Measurements from ENCODE around the gene NTMT2.
A peak's percentile ranks its signal among the peaks of the same experiment; 100 is the strongest.

NTMT2 gene

GRCh38 chr1:170133766-170134495 lies 11.8 kb upstream of the NTMT2 start:
- Histone ChIP-seq H3K79me1 (ENCODE audit: low read length) (no peaks in the 10 kb centered on the region), H3K4ac (ENCODE audit: low read depth, low read length) (no peak overlapping the region), H2BK120ac (ENCODE audit: low read depth, low read length) (no peak overlapping the region), H3K9ac (ENCODE audit: low read length) (no peak overlapping the region), H2BK15ac (replicated peaks; ENCODE audit: low read depth) (no peak overlapping the region), H3K27me3 (ENCODE audit: insufficient read depth, low read length, poor library complexity) (no peaks in the 10 kb centered on the region), H3K36me3 (ENCODE audit: control insufficient read depth, insufficient read depth, low read length) (no peaks in the 10 kb centered on the region), H3K18ac (ENCODE audit: low read length) (no peak overlapping the region), H3K4me3 (ENCODE audit: low read length) (no peak overlapping the region), H3K79me2 (ENCODE audit: control insufficient read depth, insufficient read depth, low read length) (no peaks in the 10 kb centered on the region), H3K23ac (ENCODE audit: low read length) (no peak overlapping the region), H2BK5ac (ENCODE audit: low read length) (no peak overlapping the region), H3K4me1 (ENCODE audit: control insufficient read depth, low read depth, low read length) (no peaks in the 10 kb centered on the region), H4K8ac (ENCODE audit: low read depth, low read length) (no peak overlapping the region), H2AK5ac (ENCODE audit: low read length) (no peak overlapping the region), H4K5ac (ENCODE audit: low read length) (no peak overlapping the region), H3K4me2 (ENCODE audit: low read length) (no peak overlapping the region), H3K56ac (ENCODE audit: low read length) (no peak overlapping the region), H3K27ac (ENCODE audit: low read depth, low read length) (no peak overlapping the region)
- no CpG with 5 or more reads among the region's 2 CpGs for WGBS (ENCODE audit: extremely low coverage, insufficient coverage, low lambda C conversion rate)
- DNase-seq, result no peak

GRCh38 chr1:170134521-170134920 lies 11.2 kb upstream of the NTMT2 start:
- no peak for DNase-seq
- H3K27me3 ChIP-seq (ENCODE audit: insufficient read depth, low read length, poor library complexity), result no peaks in the 10 kb centered on the region
- no peak overlapping the region for H2BK120ac ChIP-seq (ENCODE audit: low read depth, low read length)
- H4K8ac ChIP-seq (ENCODE audit: low read depth, low read length), result no peak overlapping the region
- no peak overlapping the region for H2BK15ac ChIP-seq (replicated peaks; ENCODE audit: low read depth)
- no peak overlapping the region for H3K4me2 ChIP-seq (ENCODE audit: low read length)
- no peak overlapping the region for H3K18ac ChIP-seq (ENCODE audit: low read length)
- H3K4me1 ChIP-seq (ENCODE audit: control insufficient read depth, low read depth, low read length), result no peaks in the 10 kb centered on the region
- no peak overlapping the region for H3K4me3 ChIP-seq (ENCODE audit: low read length)
- H4K5ac ChIP-seq (ENCODE audit: low read length), result no peak overlapping the region
- no peak overlapping the region for H3K27ac ChIP-seq (ENCODE audit: low read depth, low read length)
- H3K56ac ChIP-seq (ENCODE audit: low read length), result no peak overlapping the region
- WGBS (ENCODE audit: extremely low coverage, insufficient coverage, low lambda C conversion rate), result no CpG with 5 or more reads among the region's 6 CpGs
- H2BK5ac ChIP-seq (ENCODE audit: low read length), result no peak overlapping the region
- H3K4ac ChIP-seq (ENCODE audit: low read depth, low read length), result no peak overlapping the region
- H3K9ac ChIP-seq (ENCODE audit: low read length), result no peak overlapping the region
- H2AK5ac ChIP-seq (ENCODE audit: low read length), result no peak overlapping the region
- H3K79me2 ChIP-seq (ENCODE audit: control insufficient read depth, insufficient read depth, low read length), result no peaks in the 10 kb centered on the region
- no peaks in the 10 kb centered on the region for H3K36me3 ChIP-seq (ENCODE audit: control insufficient read depth, insufficient read depth, low read length)
- no peaks in the 10 kb centered on the region for H3K79me1 ChIP-seq (ENCODE audit: low read length)
- H3K23ac ChIP-seq (ENCODE audit: low read length), result no peak overlapping the region

GRCh38 chr1:170140371-170140770 lies 5.4 kb upstream of the NTMT2 start:
- H3K18ac ChIP-seq (ENCODE audit: low read length), result no peak overlapping the region
- no peak for DNase-seq
- H3K27me3 ChIP-seq (ENCODE audit: insufficient read depth, low read length, poor library complexity), result no peaks in the 10 kb centered on the region
- no peak overlapping the region for H3K9ac ChIP-seq (ENCODE audit: low read length)
- H2BK15ac ChIP-seq (replicated peaks; ENCODE audit: low read depth), result no peak overlapping the region
- no peak overlapping the region for H3K56ac ChIP-seq (ENCODE audit: low read length)
- no peak overlapping the region for H3K27ac ChIP-seq (ENCODE audit: low read depth, low read length)
- no peak overlapping the region for H2AK5ac ChIP-seq (ENCODE audit: low read length)
- no CpG with 5 or more reads among the region's 2 CpGs for WGBS (ENCODE audit: extremely low coverage, insufficient coverage, low lambda C conversion rate)
- no peak overlapping the region for H3K4me2 ChIP-seq (ENCODE audit: low read length)
- H3K79me2 ChIP-seq (ENCODE audit: control insufficient read depth, insufficient read depth, low read length), result no peaks in the 10 kb centered on the region
- H3K4me3 ChIP-seq (ENCODE audit: low read length), result no peak overlapping the region
- no peak overlapping the region for H3K23ac ChIP-seq (ENCODE audit: low read length)
- H3K4ac ChIP-seq (ENCODE audit: low read depth, low read length), result no peak overlapping the region
- H4K5ac ChIP-seq (ENCODE audit: low read length), result no peak overlapping the region
- H2BK5ac ChIP-seq (ENCODE audit: low read length), result no peak overlapping the region
- H4K8ac ChIP-seq (ENCODE audit: low read depth, low read length), result no peak overlapping the region
- H3K4me1 ChIP-seq (ENCODE audit: control insufficient read depth, low read depth, low read length), result peaks cover 2% of the 10 kb centered on the region
- H2BK120ac ChIP-seq (ENCODE audit: low read depth, low read length), result no peak overlapping the region
- no peaks in the 10 kb centered on the region for H3K79me1 ChIP-seq (ENCODE audit: low read length)
- no peaks in the 10 kb centered on the region for H3K36me3 ChIP-seq (ENCODE audit: control insufficient read depth, insufficient read depth, low read length)

GRCh38 chr1:170145061-170145460 lies 698 bp upstream of the NTMT2 start:
- H3K4me2 ChIP-seq (ENCODE audit: low read length), result no peak overlapping the region
- H4K5ac ChIP-seq (ENCODE audit: low read length), result no peak overlapping the region
- H2BK120ac ChIP-seq (ENCODE audit: low read depth, low read length), result no peak overlapping the region
- no peak overlapping the region for H3K18ac ChIP-seq (ENCODE audit: low read length)
- peak; percentile 6 for DNase-seq
- no peak overlapping the region for H3K23ac ChIP-seq (ENCODE audit: low read length)
- H2BK5ac ChIP-seq (ENCODE audit: low read length), result no peak overlapping the region
- no peak overlapping the region for H4K8ac ChIP-seq (ENCODE audit: low read depth, low read length)
- no peak overlapping the region for H3K56ac ChIP-seq (ENCODE audit: low read length)
- no peaks in the 10 kb centered on the region for H3K36me3 ChIP-seq (ENCODE audit: control insufficient read depth, insufficient read depth, low read length)
- no peak overlapping the region for H3K9ac ChIP-seq (ENCODE audit: low read length)
- no CpG with 5 or more reads among the region's 3 CpGs for WGBS (ENCODE audit: extremely low coverage, insufficient coverage, low lambda C conversion rate)
- no peak overlapping the region for H2BK15ac ChIP-seq (replicated peaks; ENCODE audit: low read depth)
- H3K27me3 ChIP-seq (ENCODE audit: insufficient read depth, low read length, poor library complexity), result no peaks in the 10 kb centered on the region
- no peak overlapping the region for H3K4me3 ChIP-seq (ENCODE audit: low read length)
- no peaks in the 10 kb centered on the region for H3K79me1 ChIP-seq (ENCODE audit: low read length)
- no peak overlapping the region for H3K27ac ChIP-seq (ENCODE audit: low read depth, low read length)
- H3K79me2 ChIP-seq (ENCODE audit: control insufficient read depth, insufficient read depth, low read length), result no peaks in the 10 kb centered on the region
- no peak overlapping the region for H2AK5ac ChIP-seq (ENCODE audit: low read length)
- no peak overlapping the region for H3K4ac ChIP-seq (ENCODE audit: low read depth, low read length)
- peaks cover 4% of the 10 kb centered on the region for H3K4me1 ChIP-seq (ENCODE audit: control insufficient read depth, low read depth, low read length)

DNA sequence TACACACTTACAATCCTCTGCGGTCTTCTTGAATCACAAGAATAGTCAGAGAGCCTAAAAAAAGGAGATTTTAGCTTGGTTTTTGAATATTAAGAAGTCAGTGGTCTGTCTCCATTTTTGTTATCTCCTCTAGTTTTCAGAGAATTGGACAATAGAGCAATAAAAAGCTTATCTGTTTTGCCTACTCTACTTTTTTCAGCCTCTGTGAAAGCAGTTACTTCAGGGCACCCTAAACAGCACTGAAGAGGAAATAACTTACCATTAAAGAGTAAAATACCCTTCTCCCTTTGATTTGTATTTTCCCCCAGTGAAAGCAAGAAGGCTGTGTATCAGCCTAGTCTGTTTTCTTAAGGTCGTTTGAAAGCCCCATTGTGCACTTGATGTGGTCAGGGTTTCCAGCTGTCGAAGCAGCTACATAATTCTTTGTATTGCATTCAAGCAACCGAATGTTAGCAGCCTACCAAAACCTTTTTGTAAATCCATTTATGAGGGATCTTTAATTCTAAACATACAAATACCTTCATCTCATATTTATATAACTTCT lies 1.0 kb downstream of the NTMT2 start:
- Histone ChIP-seq H3K27me3 (ENCODE audit: insufficient read depth, low read length, poor library complexity) (no peaks in the 10 kb centered on the region), H4K8ac (ENCODE audit: low read depth, low read length) (no peak overlapping the region), H3K79me2 (ENCODE audit: control insufficient read depth, insufficient read depth, low read length) (no peaks in the 10 kb centered on the region), H2BK15ac (replicated peaks; ENCODE audit: low read depth) (no peak overlapping the region), H3K4me1 (ENCODE audit: control insufficient read depth, low read depth, low read length) (peaks cover 4% of the 10 kb centered on the region), H3K4me2 (ENCODE audit: low read length) (no peak overlapping the region), H3K9ac (ENCODE audit: low read length) (no peak overlapping the region), H3K4ac (ENCODE audit: low read depth, low read length) (no peak overlapping the region), H3K36me3 (ENCODE audit: control insufficient read depth, insufficient read depth, low read length) (no peaks in the 10 kb centered on the region), H3K23ac (ENCODE audit: low read length) (no peak overlapping the region), H3K27ac (ENCODE audit: low read depth, low read length) (no peak overlapping the region), H2BK120ac (ENCODE audit: low read depth, low read length) (no peak overlapping the region), H3K79me1 (ENCODE audit: low read length) (no peaks in the 10 kb centered on the region), H4K5ac (ENCODE audit: low read length) (no peak overlapping the region), H2BK5ac (ENCODE audit: low read length) (no peak overlapping the region), H3K18ac (ENCODE audit: low read length) (no peak overlapping the region), H2AK5ac (ENCODE audit: low read length) (no peak overlapping the region), H3K4me3 (ENCODE audit: low read length) (no peak overlapping the region), H3K56ac (ENCODE audit: low read length) (no peak overlapping the region)
- WGBS (ENCODE audit: extremely low coverage, insufficient coverage, low lambda C conversion rate), result no CpG with 5 or more reads among the region's 4 CpGs
- DNase-seq, result no peak

DNA sequence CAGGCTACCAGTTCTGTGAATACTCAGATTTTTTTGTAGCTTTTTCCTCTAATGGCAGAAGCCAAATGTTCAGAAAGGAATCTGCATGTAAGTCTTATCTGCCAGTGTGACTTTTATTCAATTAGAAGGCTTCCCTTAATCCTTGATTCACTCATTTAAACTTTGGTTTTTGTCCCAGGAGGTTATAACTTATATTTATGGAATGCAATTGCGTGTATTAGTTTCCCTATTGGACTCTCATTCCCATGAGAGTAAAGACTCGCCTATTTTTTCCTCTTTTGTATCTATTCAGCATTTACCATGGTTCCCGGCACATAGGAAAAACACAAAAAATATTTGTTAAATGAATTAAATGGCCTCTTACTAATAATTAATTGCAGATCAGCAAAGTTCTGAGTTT lies 3.5 kb downstream of the NTMT2 start:
- Histone ChIP-seq H3K79me1 (ENCODE audit: low read length) (no peaks in the 10 kb centered on the region), H4K8ac (ENCODE audit: low read depth, low read length) (no peak overlapping the region), H3K27me3 (ENCODE audit: insufficient read depth, low read length, poor library complexity) (no peaks in the 10 kb centered on the region), H4K5ac (ENCODE audit: low read length) (no peak overlapping the region), H2BK5ac (ENCODE audit: low read length) (no peak overlapping the region), H3K9ac (ENCODE audit: low read length) (no peak overlapping the region), H2BK120ac (ENCODE audit: low read depth, low read length) (no peak overlapping the region), H3K18ac (ENCODE audit: low read length) (no peak overlapping the region), H3K4ac (ENCODE audit: low read depth, low read length) (no peak overlapping the region), H3K56ac (ENCODE audit: low read length) (no peak overlapping the region), H3K27ac (ENCODE audit: low read depth, low read length) (no peak overlapping the region), H3K4me1 (ENCODE audit: control insufficient read depth, low read depth, low read length) (peaks cover 4% of the 10 kb centered on the region), H3K23ac (ENCODE audit: low read length) (no peak overlapping the region), H3K36me3 (ENCODE audit: control insufficient read depth, insufficient read depth, low read length) (no peaks in the 10 kb centered on the region), H2BK15ac (replicated peaks; ENCODE audit: low read depth) (no peak overlapping the region), H3K79me2 (ENCODE audit: control insufficient read depth, insufficient read depth, low read length) (no peaks in the 10 kb centered on the region), H3K4me2 (ENCODE audit: low read length) (no peak overlapping the region), H3K4me3 (ENCODE audit: low read length) (no peak overlapping the region), H2AK5ac (ENCODE audit: low read length) (no peak overlapping the region)
- DNase-seq, result no peak
- no CpG with 5 or more reads among the region's 3 CpGs for WGBS (ENCODE audit: extremely low coverage, insufficient coverage, low lambda C conversion rate)
